GM19240 (cell line): ENCODE results near the gene MAGEB6B.
"Not testable (repeated sequence)": the region's sequence is repeated elsewhere in the genome, so short reads cannot be mapped to it uniquely, and the experiment has no call there.

Experiments
- DNase-seq: peaks from one replicate; pipeline ENCODE4 v3.0.0; 2011; ENCODE audit warnings: low spot score; ENCODE audit not compliant: insufficient read length

MAGEB6B gene, protein sequence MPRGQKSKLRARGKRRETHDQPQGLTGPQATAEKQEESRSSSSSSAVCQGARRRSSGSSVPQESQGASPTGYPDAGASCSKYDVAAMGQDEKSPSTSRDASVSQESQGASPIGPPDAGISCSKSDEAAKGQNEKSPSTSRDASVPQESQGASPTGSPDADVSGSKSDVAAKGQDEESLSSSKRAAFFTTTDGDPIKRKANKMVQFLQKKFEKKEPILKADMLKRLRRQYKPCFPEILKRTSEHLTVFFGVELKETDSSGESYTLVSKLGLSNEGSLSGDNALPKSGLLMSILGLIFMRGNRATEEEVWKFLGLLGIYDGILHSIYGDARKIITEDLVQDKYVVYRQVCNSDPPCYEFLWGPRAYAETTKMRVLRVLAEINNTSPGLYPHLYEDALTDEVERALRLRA

DNA sequence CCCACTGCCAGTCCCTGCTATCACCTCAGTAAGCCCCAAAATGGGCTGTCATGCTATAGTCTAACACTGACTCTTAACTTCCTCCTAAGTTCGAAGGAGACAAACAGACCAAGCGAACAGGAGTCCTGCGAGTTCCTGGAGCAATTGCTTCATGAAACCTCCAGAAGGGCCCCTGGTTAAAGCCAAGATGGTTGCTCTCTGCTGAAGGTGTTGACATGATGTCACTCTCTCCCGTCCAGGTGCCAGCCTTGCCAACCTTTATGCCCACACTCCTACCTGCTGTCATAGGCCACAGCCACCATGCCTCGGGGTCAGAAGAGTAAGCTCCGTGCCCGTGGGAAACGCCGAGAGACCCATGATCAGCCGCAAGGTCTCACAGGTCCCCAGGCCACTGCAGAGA is at the start of gene MAGEB6B:
MAGEB6B (plus strand) TSS at position 301 of the 400 bp plus-strand sequence; CDS start at position 301, 0 bp downstream.
- DNase-seq: no peak

DNA sequence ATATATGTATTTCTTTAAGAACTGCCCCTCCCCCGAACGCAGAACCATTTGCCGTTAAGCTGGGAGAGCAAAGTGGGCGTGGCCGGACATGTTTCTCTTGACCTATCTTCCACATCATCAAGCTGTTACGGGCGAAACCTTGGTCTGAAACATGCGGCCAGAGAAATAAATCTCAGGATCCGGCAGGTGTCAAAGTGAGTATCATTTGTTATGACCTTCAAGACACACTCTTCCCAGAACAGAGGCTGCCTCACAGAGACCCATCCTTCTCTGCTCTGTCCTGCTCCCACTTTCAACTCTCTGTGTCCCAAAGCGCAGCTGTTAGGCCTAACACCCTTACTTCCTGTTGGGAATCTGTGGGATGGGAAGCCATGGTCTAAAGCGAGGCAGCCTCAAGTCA is 22.1 kb upstream of the MAGEB6B start, which contains the start of gene MAGEB18:
MAGEB18 (plus strand) TSS at position 70 of the 400 bp plus-strand sequence. CDS start 643 bp downstream, outside the sequence.
- no peak for DNase-seq

DNA sequence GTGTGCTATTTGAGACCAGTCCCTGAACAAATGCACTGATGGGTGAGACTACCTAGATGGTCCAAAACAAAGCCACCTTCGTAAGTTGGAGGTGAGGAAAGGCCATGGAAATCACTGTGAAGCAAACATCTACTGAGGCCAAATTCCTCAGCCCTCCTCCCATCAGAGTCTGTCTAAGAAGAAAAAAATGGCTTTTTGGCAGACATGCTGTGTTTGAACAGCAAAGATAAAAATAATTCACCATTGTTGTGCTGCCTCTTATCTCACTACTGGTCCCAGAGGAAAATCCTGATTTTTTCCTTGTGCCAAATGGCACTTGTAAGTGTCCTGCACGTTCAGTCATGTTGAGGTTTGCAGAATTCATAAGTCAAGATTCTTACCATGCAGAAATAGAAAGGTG is 14.4 kb upstream of the MAGEB6B start:
- DNase-seq: no peak

DNA sequence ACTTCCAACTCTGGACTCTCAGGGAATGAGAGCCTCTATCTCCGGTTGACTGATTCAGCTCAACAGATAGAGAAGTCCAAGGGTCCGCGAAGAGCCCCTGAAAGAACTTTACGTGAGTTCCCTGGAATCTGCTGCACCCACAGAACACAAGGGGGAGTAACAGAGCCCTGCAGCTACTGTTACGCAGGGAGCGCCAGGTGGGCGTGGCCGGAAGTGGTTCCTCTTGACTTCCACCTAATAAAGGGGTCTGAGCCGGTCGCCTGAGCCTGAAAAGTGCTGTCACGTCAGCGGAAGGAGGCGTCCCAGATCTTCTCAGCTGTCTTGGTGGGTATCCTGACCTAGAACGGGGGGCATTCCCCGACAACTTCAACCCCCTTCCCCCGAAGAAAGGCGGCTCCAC is 31.8 kb downstream of the MAGEB6B start, which contains the start of gene MAGEB6:
MAGEB6 (plus strand) TSS at position 237 of the 400 bp plus-strand sequence. CDS start 1,407 bp downstream, outside the sequence.
- DNase-seq: no peak

DNA sequence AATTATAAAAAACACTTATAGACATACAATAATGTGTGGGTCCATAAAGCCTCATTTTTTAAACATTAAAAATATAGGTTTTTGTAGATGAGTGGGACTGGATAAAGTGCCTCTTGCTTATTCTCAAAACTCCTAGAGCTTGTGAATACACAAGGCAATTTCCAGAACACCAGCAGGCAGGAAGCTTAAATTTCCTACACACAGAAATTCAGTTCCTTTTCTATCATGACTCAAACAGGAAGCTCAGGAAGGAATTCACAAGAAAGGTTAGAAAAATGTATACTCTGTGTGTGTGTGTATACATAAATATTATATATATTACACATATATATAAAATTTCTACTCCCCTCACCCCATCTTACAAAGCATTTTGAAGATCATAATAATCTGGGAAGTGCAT is 43.2 kb downstream of the MAGEB6B start:
- DNase-seq: no peak

DNA sequence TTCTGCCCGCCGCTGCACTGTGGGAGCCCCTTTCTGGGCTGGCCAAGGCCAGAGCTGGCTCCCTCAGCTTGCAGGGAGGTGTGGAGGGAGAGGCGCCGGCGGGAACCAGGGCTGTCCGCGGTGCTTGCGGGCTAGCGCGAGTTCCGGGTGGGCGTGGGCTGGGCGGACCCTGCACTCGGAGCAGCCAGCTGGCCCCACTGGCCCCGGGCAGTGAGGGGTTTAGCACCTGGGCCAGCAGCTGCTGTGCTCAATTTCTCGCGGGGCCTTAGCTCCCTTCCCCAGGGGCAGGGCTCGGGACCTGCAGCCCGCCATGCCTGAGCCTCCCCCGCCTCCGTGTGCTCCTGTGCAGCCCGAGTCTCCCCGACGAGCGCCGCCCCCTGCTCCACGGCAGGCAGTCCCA is 44.3 kb downstream of the MAGEB6B start:
- not testable (repeated sequence) for DNase-seq

DNA sequence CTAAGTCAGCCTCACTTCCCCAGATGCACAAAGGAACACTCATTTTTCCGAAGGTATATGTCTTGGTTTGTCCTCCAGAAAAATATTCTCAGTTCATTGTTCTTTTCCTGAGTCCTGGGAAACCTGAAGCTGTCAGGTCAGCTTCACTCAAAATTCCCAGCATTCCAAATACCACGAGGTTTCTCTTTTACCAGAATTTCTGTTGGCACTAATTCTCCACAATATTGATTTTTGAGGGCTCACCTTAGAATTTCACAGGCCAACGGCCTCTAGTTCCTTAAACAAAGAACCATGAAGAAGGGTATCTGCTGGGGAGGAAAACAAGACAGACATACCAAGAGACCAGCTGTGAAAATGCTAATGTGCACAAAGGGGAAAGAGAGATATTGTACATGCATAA is 47.6 kb downstream of the MAGEB6B start:
- no peak for DNase-seq
